Measurements from ENCODE around the gene SLC7A1.

GRCh38 chr13:29464105-29464679, 131.3 kb downstream of the SLC7A1 start:
- no peak for TF ChIP-seq POLR2A (IDR thresholded peaks at IDR 0.05; ENCODE audit: low read length)
- TF ChIP-seq GATA1 (IDR thresholded peaks at IDR 0.05; ENCODE audit: low read depth, low read length): no peak
